IPS DF 19.7 (cell line): Measurements from ENCODE around the gene RNF144B.
"Not testable (repeated sequence)": the region's sequence is repeated elsewhere in the genome, so short reads cannot be mapped to it uniquely, and the experiment has no call there.

Experiments
- DNase-seq: peaks from one replicate; pipeline ENCODE4 v3.0.0-alpha.2; 2013; ENCODE audit warnings: low read depth, low spot score

Gene RNF144B

GRCh38 chr6:18406955-18407749 lies 20.0 kb downstream of the RNF144B start:
- DNase-seq = no peak

GRCh38 chr6:18409602-18410001 lies 22.5 kb downstream of the RNF144B start:
- not testable (repeated sequence) for DNase-seq

GRCh38 chr6:18410412-18410811 lies 23.3 kb downstream of the RNF144B start:
- DNase-seq = no peak

GRCh38 chr6:18412068-18412467 lies 24.9 kb downstream of the RNF144B start:
- no peak for DNase-seq

- DNase-seq = no peak
Measured at GRCh38 chr6:18412644-18413043, 25.5 kb downstream of the RNF144B start.

DNA sequence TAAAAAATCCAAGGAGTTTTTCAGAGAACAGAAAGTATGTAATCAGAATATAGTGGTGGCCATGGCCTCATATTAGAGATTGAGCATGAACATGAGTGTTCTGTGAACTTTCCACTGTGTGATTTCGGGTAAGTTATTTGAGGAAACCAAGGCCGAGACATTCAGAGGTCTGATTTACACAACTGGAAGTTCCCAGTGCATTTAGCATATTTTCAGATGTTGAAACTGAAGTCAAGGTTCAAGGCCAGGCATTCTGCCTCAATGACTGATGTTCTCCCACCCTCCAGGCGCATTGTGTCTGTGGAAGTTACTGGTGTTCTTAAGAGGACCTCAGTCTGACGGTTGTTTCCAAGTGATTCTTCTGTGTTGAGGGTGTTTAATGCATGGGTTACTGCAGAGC lies 26.2 kb downstream of the RNF144B start:
- no peak for DNase-seq

DNA sequence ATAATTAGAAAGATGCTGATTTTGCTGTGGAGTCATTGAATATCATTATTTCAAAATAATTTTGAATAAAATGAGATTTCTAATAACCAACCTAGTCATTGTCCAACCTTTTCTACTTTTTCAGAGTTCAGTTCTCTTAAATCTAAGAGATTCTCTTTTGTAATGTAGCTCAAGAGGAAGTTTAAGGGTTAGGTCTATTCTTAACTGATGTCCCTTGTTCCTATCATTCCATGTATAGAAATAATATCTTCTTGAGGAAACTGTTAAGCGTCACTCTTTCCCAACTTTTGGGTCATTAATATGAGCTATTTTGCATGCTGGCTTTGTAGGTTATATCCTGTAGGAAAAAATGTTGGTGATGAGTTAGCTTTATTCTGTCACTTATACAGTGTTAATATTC lies 27.0 kb downstream of the RNF144B start:
- DNase-seq = no peak

DNA sequence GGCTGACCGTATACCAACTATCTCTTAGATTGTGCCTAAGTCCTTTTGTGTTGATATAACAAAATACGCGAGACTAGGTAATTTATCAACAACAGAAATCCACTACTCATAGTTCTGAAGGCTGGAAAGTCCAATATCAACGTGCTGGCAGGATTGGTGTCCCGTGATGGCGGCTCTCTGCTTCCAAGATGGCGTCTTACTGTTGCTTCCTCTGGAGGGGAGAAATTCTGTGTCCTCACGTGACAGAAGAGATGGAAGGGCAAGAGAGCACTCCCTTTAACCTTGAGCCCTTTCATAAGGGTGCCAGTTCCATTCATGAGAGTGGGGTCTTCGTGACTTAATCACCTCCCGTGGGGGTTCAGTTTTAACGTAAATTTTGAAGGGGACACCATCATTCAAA lies 28.1 kb downstream of the RNF144B start:
- DNase-seq = no peak

GRCh38 chr6:18415671-18416340 lies 28.7 kb downstream of the RNF144B start:
- no peak for DNase-seq

GRCh38 chr6:18416341-18416679 lies 29.2 kb downstream of the RNF144B start:
- DNase-seq = no peak

GRCh38 chr6:18420328-18420727 lies 33.2 kb downstream of the RNF144B start:
- DNase-seq = no peak

DNA sequence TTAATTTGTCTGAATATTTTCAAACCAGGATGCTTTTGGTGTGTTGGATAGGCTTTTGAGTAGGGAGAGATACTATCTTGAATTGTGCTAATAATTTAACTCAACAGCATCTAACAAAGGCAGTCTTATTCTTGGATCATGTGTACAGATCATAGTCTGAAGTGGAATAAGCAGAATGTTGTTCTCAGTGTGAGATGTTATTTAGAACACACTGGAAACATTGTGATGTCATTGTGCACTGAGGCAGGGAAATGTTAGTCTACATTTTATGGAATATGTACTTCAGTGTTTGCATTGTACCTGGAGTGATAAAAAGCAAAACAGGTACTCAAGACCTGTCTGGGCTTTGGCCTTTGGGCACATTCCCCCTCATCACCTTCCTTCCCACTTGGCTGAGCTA lies 35.0 kb downstream of the RNF144B start:
- DNase-seq = no peak

GRCh38 chr6:18423426-18423825 lies 36.3 kb downstream of the RNF144B start:
- DNase-seq = no peak

DNA sequence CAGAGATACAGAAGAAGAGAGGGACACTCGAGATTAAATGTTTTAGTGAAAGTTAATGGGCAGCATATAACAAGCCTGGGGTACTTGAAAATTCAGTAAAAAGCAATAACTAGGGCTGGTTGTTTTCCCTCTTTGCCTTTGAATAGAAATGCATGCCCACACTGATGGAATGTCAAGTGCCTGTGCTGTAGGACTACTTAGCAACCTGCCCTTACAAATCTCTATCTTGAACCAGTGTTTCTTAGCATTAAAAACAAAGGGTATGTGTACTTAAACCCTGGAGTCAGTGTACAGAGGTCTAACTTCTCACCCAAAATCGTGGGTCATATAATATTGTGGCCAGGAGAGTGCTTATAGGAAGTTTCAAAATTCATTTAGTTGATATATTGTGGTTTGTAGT lies 37.1 kb downstream of the RNF144B start:
- DNase-seq = no peak

GRCh38 chr6:18425218-18425617 lies 38.1 kb downstream of the RNF144B start:
- DNase-seq = no peak

GRCh38 chr6:18427296-18427695 lies 40.1 kb downstream of the RNF144B start:
- no peak for DNase-seq

GRCh38 chr6:18429655-18430297 lies 42.6 kb downstream of the RNF144B start:
- DNase-seq = no peak

- DNase-seq = no peak
Measured at GRCh38 chr6:18431581-18431980, 44.4 kb downstream of the RNF144B start.

- DNase-seq = no peak
Measured at GRCh38 chr6:18432180-18432579, 45.0 kb downstream of the RNF144B start.

DNA sequence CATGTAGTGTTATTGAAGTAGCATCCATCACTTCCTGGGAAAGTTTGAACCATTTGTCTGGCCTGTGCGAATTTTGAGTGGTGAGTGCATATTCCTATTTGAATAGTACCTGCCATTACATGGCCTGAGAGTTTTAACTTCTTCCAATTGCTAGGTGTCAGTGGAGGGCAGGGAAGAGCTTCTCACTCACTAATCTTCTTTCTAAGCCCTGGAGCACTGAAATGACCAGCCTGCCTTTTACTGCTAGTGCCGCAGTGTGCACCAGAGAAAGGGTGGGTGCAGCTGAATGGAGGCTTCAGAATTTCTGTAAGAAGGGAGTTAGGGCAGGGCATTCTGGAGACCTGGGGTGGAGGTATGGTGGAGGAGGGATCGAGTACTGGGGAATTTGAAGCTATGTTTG lies 45.5 kb downstream of the RNF144B start:
- no peak for DNase-seq

GRCh38 chr6:18433059-18433458 lies 45.9 kb downstream of the RNF144B start:
- DNase-seq = no peak

DNA sequence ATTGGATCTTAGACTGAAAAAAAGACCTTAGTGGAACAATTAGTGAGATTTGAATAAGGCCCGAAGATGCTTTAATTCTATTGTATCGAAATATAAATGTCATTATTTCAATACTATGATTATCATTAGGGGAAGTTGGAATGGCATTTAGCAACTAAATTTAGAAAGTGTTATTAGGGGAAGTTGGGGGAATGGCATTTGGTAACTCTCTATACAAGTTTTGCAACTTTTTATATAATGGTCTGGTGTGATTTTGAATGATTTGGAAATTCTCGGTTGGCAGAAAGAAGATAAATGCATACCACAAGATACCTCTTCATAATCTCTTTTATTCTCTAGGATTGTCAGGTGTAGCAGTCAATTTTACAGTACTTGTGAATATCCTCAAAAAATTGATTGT lies 49.2 kb downstream of the RNF144B start:
- no peak for DNase-seq

GRCh38 chr6:18439581-18439980 lies 52.4 kb downstream of the RNF144B start:
- DNase-seq = no peak
